GM19193 (cell line): ENCODE results near the gene FZD1.

Experiments used
- POLR2A ChIP-seq: IDR thresholded peaks from 4 replicates; pipeline ENCODE4 v1.6.1; 2011; ENCODE audit not compliant: insufficient read depth, insufficient read length; ENCODE audit errors: extremely low read depth

FZD1 gene

DNA sequence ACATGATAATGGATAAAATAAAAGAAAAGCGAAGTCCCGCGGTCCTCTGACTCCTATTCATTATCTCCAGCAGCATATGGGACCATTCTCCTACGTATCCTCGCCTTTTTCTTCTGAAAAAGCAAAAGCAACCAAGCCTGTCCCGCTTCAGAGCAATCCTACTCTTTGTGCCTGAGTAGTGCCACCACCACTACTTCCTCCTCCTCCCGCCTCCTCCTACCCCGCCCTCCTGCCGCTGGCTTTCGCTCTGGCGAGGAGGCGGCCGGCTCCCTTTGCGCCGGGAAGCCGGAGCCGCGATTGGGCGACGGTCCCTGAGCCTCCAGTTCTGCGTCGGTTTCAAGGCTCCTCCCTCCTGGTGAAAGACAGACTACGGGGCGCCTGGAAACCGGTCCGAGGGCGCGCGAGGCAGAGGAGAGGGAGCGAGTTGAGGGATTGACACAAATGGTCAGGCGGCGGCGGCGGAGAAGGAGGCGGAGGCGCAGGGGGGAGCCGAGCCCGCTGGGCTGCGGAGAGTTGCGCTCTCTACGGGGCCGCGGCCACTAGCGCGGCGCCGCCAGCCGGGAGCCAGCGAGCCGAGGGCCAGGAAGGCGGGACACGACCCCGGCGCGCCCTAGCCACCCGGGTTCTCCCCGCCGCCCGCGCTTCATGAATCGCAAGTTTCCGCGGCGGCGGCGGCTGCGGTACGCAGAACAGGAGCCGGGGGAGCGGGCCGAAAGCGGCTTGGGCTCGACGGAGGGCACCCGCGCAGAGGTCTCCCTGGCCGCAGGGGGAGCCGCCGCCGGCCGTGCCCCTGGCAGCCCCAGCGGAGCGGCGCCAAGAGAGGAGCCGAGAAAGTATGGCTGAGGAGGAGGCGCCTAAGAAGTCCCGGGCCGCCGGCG lies at the start of gene FZD1:
Gene FZD1 (plus strand): TSS at position 388 of the 878 bp plus-strand sequence. CDS start 448 bp downstream, at position 836.
- TF ChIP-seq POLR2A, result no peak

DNA sequence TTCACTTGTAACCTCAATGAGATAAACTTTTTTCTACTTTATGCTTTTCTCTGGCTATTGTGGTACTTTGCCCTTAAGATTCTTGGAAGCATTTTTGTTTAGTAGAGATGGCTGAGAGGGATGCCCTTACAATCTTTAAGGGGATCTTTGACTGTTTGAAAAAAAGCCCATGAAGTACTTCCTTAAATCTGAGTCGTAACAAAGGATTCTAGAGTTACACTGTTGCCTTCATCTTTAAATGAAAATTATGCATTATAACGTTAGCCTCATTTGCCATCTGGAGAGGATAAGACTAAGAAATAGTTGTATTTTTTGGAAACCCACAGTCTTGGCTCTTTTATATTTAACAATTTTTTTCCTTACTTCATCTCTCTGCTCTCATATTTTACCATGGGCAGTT lies 37.8 kb upstream of the FZD1 start:
- no peak for TF ChIP-seq POLR2A

DNA sequence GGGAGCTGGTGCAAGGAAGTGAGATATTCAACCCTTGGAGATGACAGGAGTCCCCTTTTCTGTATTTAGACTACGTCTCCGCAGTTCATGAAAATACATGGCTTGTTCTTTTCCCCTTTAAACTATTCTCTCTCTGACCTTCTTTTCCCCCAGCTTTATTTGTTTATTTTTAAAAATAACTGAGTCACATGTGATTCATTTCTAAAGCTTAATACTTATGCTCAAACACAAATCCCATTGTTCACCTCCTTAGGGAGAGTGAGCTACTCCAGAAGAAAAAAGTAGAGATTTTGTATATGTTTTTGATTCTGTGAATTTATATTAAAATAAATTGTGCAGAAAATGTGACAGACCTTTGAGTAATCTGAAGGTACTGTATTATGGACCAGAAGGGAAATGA lies 35.9 kb upstream of the FZD1 start:
- no peak for TF ChIP-seq POLR2A

DNA sequence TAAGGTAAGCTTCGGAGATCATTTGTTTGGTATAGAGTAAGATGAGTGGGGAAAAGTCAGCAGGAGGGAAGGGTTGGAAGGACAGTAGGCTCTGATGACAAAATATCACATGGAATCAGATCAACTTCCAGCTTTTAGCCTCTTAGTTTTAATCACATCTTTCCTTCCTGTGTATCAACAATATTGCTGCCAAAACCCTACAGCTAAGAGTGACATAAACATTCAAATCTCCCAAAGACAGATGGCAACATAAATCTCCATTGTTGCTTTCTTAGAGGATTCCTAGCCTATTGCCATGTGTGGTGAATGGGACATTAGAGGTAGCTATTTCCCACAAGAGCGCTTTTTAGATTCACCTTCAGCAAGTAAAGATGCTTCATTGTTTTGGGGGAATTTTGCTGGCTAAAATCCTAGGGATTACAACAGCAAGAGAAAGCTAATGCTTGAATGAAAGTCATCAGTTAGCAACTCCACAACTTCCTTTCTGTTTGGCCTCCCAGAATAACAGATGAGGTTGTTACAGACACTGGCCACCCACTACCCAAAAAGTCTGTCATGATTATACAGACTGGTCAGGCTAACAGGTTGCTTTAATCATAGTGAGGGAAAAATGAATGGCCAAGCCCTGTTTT lies 35.2 kb upstream of the FZD1 start:
- TF ChIP-seq POLR2A, result no peak

DNA sequence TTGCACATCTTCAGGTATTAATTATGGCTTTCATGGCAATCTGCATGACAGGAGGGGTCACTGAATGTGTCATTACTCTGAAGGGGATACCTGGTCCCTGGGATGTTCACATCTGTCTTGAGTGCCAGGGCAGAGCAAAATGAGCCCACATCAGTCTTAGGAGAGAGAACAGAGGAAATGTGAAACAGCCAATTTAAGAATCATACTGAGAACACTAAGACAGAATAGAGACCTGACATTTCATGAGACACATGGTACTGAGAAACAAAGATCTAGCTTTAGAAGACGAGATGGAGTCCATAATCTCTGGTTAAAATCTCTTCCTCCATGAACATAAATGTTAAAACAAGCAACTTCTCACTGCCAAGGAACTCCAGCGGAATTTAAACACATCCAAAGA lies 34.1 kb upstream of the FZD1 start:
- TF ChIP-seq POLR2A, result no peak

DNA sequence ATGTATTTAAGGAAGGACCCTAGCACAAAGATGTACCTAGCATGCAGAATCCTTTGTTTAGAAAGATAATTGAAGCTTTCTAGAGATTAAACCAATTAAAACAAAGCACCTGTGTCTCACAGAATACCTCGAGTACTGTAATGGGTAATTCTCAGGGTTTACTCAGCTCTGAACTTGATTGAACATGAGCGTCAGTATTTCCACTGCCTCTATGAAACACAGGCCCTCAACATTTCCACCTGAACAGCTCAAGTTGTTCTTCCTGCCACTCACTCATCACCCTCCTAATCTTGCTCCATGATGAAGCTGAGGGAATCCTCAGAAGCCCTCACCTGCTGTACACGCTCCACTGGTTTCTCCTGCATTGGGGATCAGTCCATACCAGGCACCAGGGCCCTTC lies 33.7 kb upstream of the FZD1 start:
- no peak for TF ChIP-seq POLR2A

DNA sequence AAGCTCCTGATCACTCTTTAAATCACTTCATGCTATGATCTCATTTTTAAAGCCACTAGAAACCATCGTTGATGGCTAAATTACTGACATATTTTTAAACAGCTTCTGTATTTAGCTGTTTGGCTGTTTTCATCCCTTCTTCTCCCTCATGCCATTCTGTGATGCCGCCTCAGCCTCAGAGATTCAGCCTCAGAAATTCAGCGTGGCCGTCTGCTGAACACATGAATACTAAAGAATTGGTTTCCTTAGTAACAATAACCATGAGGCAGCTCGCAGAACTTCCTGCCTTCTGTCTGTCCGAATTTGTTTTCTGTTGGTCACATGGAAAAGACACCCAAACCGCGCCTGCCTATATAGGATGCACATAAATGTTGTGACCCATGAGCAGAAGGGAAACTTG lies 31.0 kb upstream of the FZD1 start:
- TF ChIP-seq POLR2A, result no peak

DNA sequence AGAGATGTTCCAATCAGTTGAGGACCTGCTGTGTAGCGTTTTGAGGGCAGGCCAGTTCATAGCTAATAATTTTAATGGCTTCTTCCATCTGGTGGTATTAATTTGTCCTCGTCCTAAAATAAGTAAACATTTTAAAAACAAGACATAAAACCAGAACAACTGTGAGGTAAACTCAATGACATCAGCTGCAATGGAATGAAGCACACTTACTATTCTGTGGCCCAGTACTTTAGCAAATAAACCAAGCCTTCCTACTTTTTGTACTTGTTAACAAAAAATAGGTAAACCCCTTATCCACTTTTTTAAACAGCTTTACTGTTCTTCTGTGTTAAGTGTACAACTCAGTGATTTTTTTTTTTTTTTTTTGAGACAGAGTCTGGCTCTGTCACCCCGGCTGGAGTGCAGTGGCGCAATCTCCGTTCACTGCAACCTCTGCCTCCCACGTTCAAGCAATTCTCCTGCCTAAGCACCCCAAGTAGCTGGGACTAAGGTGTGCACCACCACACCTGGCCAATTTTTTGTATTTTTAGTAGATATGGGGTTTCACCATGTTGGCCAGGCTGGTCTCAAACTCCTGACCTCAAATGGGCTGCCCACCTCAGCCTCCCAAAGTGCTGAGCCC lies 28.9 kb upstream of the FZD1 start:
- TF ChIP-seq POLR2A, result no peak

DNA sequence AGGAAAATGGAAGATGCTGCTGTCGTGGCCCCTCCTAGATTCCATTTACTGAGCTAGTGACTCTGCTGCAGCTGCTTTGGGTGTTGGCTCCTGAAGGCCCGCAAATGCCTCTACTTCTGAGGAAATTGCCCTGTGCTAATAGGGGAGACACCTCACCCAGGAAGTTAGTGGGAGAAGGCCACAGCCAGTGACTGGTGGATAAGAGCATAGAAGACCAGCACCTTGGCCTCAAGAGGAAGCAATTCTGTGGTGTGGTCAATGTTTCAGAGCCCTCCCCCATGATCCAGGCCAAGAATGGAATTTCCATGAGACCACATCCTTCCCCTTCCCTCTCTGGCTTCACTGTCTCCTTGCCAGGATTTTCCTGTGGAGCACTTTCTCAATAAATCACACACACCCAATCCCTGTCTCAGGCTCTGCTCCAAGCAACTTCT lies 25.0 kb upstream of the FZD1 start:
- no peak for TF ChIP-seq POLR2A

DNA sequence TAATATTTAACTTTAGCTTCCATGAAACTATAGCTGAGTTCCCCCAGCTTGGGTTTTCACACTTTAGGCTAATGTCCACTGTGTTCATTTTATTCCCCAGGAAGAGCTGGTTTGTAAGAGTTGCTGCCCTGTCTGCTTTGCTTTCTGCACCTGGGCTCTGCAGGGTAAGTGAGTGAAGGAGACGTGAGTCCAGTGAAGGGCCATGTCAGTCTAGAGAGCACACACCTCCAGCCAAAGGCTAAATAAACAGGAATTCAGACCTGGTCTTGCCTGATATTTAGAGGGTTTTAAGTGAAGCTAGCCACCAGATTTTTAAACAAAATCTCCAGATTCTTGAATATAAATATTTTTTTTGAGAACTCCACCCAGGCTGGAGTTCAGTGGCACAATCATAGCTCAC lies 24.5 kb upstream of the FZD1 start:
- TF ChIP-seq POLR2A, result no peak

DNA sequence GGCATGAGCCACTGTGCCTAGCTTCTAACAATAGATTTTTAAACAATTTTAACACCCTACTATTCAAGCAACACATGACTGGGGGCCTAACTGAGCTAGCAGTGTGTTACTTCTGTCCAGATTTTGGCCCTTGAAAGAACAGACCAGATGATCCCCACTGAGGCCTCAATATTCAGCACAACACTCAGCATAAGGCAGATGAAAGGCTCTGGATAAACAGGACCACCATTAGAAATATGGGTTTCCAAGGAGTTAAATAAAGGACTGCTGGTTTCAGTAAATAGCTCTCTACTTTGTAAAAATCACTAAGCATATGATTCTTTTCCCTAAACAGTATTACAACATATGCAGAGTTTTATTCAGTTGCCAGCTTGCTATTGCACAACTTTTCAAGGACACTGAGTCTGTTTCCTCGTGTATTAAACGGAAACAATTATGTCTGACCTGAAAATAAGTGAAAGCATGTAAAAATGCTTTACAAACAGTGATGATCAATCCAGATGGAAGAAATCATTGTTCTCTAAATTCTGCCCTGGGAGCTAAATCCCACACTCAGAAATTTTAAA lies 23.8 kb upstream of the FZD1 start:
- TF ChIP-seq POLR2A, result no peak

DNA sequence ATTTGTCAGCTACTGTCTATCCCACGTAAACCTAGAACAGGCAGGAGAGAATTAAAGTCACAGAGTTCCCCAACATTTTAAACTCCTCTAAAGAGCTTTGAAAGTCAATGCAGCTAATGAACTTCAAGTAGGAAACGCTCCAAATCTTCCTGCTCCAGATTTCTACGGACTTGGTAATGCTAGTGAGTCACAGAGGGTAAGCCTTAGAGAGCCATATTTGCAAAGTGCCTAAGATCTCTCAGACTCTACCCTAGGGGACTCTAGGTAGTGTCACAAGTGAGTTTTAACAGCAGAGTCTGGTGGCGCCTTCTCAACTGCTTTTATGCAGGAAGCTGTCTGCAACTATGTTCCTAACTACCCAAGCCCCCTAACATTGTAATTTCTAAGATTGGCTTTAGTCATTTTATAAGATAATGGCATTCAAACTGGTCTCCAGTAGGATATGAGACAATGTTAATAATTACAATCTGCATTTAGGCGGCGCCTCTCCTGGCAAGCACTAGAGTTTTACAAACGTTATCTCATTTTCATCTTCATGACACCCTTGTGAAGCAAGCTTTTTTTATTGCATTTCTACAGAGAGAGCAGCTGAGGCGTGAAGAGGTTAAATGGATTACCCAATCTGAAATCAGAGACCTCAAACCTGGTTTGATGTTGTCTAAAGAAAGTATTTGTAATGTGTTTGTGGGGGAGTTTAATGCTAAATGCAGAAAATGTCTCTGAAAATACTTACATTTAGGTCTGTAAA lies 22.0 kb upstream of the FZD1 start:
- TF ChIP-seq POLR2A, result no peak

DNA sequence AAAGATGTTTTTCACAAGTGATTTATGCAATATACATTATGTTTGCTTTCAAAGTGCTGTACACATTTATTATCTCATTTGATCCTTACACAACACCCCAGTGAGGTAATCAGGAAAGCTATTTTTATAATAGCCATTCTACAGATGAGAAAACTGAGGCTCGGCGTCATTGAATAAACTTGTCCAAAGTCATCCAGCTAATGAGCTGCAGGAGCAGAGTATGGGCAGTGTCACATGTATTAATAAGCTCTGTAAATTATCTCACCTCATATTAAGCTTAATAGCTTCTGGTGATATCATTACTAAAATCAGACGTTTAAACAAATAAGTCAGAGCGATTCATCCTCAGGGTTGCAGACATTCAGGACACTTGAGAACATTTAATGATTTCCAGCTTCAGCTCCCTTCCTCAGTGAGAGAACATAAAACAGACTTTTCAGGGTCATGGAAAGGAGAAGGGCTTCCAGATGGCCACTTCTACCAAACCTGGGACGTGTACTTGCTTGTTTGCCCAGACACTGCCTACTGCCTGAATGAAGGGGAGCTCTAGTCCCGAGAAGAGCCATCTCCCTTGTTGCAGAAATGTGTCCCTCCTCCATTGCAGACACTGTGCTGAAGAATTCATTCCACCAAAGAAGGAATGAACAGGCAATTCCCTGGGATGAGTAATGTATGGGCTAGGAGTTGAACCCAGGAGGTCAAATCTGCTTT lies 20.5 kb upstream of the FZD1 start:
- TF ChIP-seq POLR2A, result no peak

DNA sequence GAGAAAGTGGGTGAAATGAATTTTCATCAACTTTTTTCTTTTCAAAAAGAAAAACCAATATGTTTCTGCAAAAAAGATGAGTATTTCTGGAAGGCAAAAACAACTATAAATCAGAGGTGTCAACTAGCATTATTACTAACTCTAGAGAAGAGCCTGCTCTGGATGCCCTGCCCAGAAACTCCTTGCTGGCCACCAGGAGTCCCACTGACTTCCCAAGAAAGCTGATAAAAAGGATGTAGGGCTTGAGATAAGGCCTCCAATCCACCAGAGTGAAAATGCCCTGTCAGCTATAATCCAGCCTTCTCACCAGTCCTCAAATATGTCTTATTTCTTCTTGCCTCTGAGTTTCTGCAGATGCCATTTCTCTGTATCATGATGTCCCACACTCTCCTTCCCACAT lies 16.7 kb upstream of the FZD1 start:
- no peak for TF ChIP-seq POLR2A
